Uterus (tissue), 2 donors: ENCODE results near the gene CRK.

Experiments
- CTCF ChIP-seq, 4 experiments: fragments of 200-600 bp in 2 of 4; fragments of 450-650 bp in 2 of 4; sonication (generic) in 2 of 4; IDR thresholded peaks; one replicate each; pipeline ENCODE4 v1.5.1; 2016 to 2019; ENCODE audit warnings: antibody characterized with exemption in 4 of 4, mild to moderate bottlenecking in 2 of 4, moderate library complexity in 1 of 4
- POLR2A ChIP-seq, 2 donors: fragments of 450-650 bp; IDR thresholded peaks; one replicate each; pipeline ENCODE4 v1.6.1; 2016; ENCODE audit warnings: antibody characterized with exemption in 2 of 2, mild to moderate bottlenecking in 1 of 2, moderate library complexity in 1 of 2

- TF ChIP-seq CTCF (IDR thresholded peaks at IDR 0.05) (no peak), POLR2A (IDR thresholded peaks at IDR 0.05) (no peak)
Observed at GRCh38 chr17:1373707-1374237, 82.3 kb downstream of the CRK start.
